Testis (tissue), 3 donors: ENCODE data around the gene KRTAP5-5. TPM values are rescaled to one million over a fixed set of nuclear protein-coding genes. Genes with fewer than 3 reads are reported as not detected.
"Not testable (repeated sequence)": the region's sequence is repeated elsewhere in the genome, so short reads cannot be mapped to it uniquely, and the experiment has no call there.

Experiments used
- DNase-seq: peaks from one replicate; pipeline ENCODE4 v3.0.0-alpha.2; 2019
- H3K27ac ChIP-seq, 2 donors: fragments of 200-600 bp; sonication (generic); one replicate each; pipeline ENCODE4 v1.5.1; 2019
- H3K27me3 ChIP-seq: fragments of 200-600 bp; sonication (generic); one replicate; pipeline ENCODE4 v1.5.1; 2019
- H3K36me3 ChIP-seq: fragments of 200-600 bp; sonication (generic); one replicate; pipeline ENCODE4 v1.5.1; 2017; ENCODE audit warnings: low read depth; ENCODE audit errors: missing control alignments
- H3K4me1 ChIP-seq: fragments of 200-600 bp; sonication (generic); one replicate; pipeline ENCODE4 v1.5.1; 2019
- H3K4me3 ChIP-seq, 2 donors: fragments of 200-600 bp; sonication (generic); one replicate each; pipeline ENCODE4 v1.5.1; 2017 to 2019
- H3K9me3 ChIP-seq: fragments of 200-600 bp; sonication (generic); one replicate; pipeline ENCODE4 v1.5.1; 2017
- CTCF ChIP-seq, 3 experiments: fragments of 450-650 bp in 2 of 3; fragments of 200-600 bp in 1 of 3; sonication (generic) in 1 of 3; IDR thresholded peaks; one replicate each; pipeline ENCODE4 v1.5.1; 2016 to 2019; ENCODE audit warnings: antibody characterized with exemption in 3 of 3, mild to moderate bottlenecking in 2 of 3, moderate library complexity in 1 of 3
- POLR2A ChIP-seq: fragments of 450-650 bp; IDR thresholded peaks from one replicate; pipeline ENCODE4 v1.6.1; 2017; ENCODE audit warnings: antibody characterized with exemption, mild to moderate bottlenecking, moderate library complexity
- WGBS, 2 donors: methylation state at CpG; one replicate each; pipeline ENCODE4 v1.1.5; 2018; 5-methylcytosine and 5-hydroxymethylcytosine counted together
- intact Hi-C: fragments of 100-400 bp; cut with DNase I; formaldehyde crosslinking; loops from one replicate; pipeline ENCODE4 v1.15.1; 2023; ENCODE audit warnings: low total_unique reads
- polyA plus RNA-seq: library from polyadenylated mRNA; stranded (reverse); fragments of 350-450 nt; fragmentation: Illumina TruSeq; extraction: RNeasy Lipid Tissue Mini Kit (QIAGEN cat#74804); gene quantifications from one replicate; pipeline ENCODE4 v1.2.3, GENCODE V29; 2014; ENCODE audit warnings: low read depth, low replicate concordance; ENCODE audit not compliant: insufficient read depth
- total RNA-seq, 2 donors: library from RNA; depleted of rRNA; stranded (reverse); fragments of >200 nt; gene quantifications; one replicate each; pipeline ENCODE4 v1.2.3, GENCODE V29; 2016

Gene KRTAP5-5
- total and polyA plus RNA-seq, 3 donors from 2014 or later, result not detected

GRCh38 chr11:1659506-1659905 is 29.9 kb downstream of the KRTAP5-5 start:
- no peaks in the 10 kb centered on the region for H3K36me3 ChIP-seq
- WGBS, 2 donors, result 79 to 86% methylated on average over 13 to 14 of the region's 14 CpGs
- intact Hi-C loops, result loop anchor here (10.0 kb wide), 2 partner anchors 175 to 495 kb away; partner anchors contain the start of genes SYT8 and TNNI2
- peak; percentile 12 for DNase-seq
- H3K4me3 ChIP-seq, result no peak overlapping the region
- no peaks in the 10 kb centered on the region for H3K4me1 ChIP-seq
- H3K27me3 ChIP-seq, result no peaks in the 10 kb centered on the region
- no peak overlapping the region for H3K27ac ChIP-seq
- no peak for TF ChIP-seq CTCF (IDR thresholded peaks at IDR 0.05)
- no peak for TF ChIP-seq POLR2A
- no peaks in the 10 kb centered on the region for H3K9me3 ChIP-seq

GRCh38 chr11:1660111-1660867 is 30.7 kb downstream of the KRTAP5-5 start:
- TF ChIP-seq POLR2A (no peak), CTCF (IDR thresholded peaks at IDR 0.05) (no peak)
- H3K36me3 ChIP-seq, result no peaks in the 10 kb centered on the region
- H3K9me3 ChIP-seq, result no peaks in the 10 kb centered on the region
- intact Hi-C loops, result no loop called here
- no peaks in the 10 kb centered on the region for H3K27me3 ChIP-seq
- H3K4me1 ChIP-seq, result no peaks in the 10 kb centered on the region
- H3K27ac ChIP-seq, result no peak overlapping the region
- no peak for DNase-seq
- WGBS, 2 donors, result 86 to 87% methylated on average over 24 of the region's 24 CpGs
- H3K4me3 ChIP-seq, result no peak overlapping the region

- 81 to 95% methylated on average over 5 to 16 of the region's 25 CpGs for WGBS, 2 donors
- not testable (repeated sequence) for DNase-seq
These were observed 32.1 kb downstream of the KRTAP5-5 start for GRCh38 chr11:1661454-1662269.

GRCh38 chr11:1662699-1663283 is 33.2 kb downstream of the KRTAP5-5 start:
- H3K4me1 ChIP-seq, DNase-seq, H3K27me3 ChIP-seq, H3K27ac ChIP-seq, H3K36me3 ChIP-seq, intact Hi-C loops, H3K9me3 ChIP-seq, H3K4me3 ChIP-seq: not testable (repeated sequence)
- 62 to 67% methylated on average over 16 to 18 of the region's 18 CpGs for WGBS, 2 donors

More at GRCh38 chr11:1661454-1662269, 32.1 kb downstream of the KRTAP5-5 start:
- H3K4me3 ChIP-seq, H3K36me3 ChIP-seq, H3K27me3 ChIP-seq, H3K9me3 ChIP-seq, H3K27ac ChIP-seq, H3K4me1 ChIP-seq, intact Hi-C loops: not testable (repeated sequence)

GRCh38 chr11:1665313-1665712 is 35.7 kb downstream of the KRTAP5-5 start:
- DNase-seq, result no peak
- 90% methylated on average over 4 of the region's 8 CpGs; no CpG with 5 or more reads in 1 of the 2 donors for WGBS, 2 donors
- H3K27me3 ChIP-seq, result no peaks in the 10 kb centered on the region
- intact Hi-C loops, result no loop called here
- peaks cover 7% of the 10 kb centered on the region for H3K4me1 ChIP-seq
- H3K27ac ChIP-seq, result no peak overlapping the region
- H3K4me3 ChIP-seq, result no peak overlapping the region
- H3K9me3 ChIP-seq, result no peaks in the 10 kb centered on the region
- no peak for TF ChIP-seq POLR2A
- no peak for TF ChIP-seq CTCF (IDR thresholded peaks at IDR 0.05)
- no peaks in the 10 kb centered on the region for H3K36me3 ChIP-seq
